HTR-8/SVneo (cell line): ENCODE results near the gene LPIN3.

ENCODE experiments used
- DNase-seq: peaks from one replicate; pipeline ENCODE4 v3.0.0; 2011; ENCODE audit warnings: low spot score, mixed read lengths; ENCODE audit not compliant: insufficient read length
- FAIRE-seq: peaks from 2 replicates; lab custom pipeline; 2011; peaks lifted over from hg19 to GRCh38; lab: Jason Lieb, UNC

The LPIN3 gene

DNA sequence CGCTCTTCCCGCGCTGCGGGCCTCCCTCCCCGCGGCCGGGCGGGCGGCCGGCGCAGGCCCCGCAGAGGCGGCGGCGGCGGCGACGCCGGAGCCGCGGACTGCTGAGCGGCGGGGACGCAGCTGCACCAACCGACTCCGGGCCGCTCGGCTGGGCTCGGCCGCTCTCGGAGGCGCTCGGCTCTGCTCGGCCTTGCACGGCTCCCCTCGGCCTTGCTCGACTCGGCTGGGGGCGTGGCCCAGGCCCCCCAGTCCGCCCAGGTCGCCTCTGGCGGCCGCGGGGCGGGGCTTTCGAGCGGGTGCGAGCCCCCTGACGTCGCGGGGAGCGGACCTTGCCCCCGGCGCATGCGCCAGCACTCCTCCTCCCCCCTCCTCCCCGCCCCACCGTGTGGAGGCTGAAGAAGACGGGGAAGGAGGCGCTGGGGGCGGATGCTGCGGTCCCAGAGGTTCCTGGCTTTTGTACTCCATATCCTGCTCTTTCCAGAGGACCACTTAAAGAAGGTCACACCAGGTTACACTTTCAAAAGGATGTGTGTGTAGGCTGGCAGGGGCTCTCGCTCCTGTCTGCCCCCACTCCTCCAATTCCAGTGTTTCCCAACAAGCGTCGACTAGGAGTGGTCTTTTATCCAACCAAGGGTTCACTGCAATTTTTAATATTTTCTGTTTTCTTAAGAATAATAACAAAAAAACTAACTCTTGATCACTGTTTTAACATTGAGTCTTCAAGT lies 22.9 kb upstream of the LPIN3 start, which contains the start of gene ZHX3:
ZHX3 (minus strand) TSS at position 186 of the 725 bp plus-strand sequence. CDS start 112,815 bp downstream, outside the sequence.
- peak; percentile 96 for FAIRE-seq
- DNase-seq, result peak; percentile 100

GRCh38 chr20:41318271-41318649 lies 22.4 kb upstream of the LPIN3 start:
- DNase-seq (no peak), FAIRE-seq (no peak)

- FAIRE-seq, result no peak
- no peak for DNase-seq
Measured at GRCh38 chr20:41320441-41320840, 20.2 kb upstream of the LPIN3 start.

DNA sequence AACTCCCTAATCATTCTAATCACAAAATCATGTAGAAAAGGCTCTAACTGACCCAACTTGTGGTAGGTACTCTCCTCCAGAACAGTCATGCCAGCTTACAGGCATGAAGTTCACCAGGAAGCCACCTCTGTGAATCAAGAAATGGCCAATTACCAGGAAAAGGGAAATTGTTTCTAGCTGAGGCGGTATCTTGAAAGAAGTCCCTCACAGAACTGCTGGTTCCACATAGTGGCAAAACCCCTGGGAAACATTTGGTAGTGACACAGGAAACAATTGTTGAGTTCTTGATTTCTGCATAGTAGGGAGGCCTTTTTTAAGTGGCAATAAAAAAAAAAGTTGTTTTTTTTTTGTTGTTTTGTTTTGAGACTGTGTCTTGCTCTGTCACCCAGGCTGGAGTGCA lies 19.6 kb upstream of the LPIN3 start:
- DNase-seq (no peak), FAIRE-seq (no peak)

DNA sequence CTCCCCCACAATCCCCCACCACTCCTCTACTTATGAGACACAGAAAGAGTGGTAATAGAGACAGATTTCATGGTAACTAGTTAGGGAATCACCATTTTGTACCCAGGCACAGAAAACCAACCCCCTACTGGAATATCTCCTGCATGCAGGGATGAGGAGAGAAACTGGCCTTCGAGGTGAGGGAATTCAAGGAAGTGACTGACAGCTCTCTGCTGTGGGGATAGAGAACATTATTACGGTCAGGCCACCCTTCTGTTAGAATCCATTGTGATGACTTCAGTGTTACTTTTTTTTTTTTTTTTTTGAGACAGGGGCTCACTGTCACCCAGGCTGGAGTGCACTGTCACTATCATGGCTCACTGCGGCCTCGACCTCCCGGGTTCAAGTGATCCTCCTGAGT lies 13.4 kb upstream of the LPIN3 start:
- no peak for DNase-seq
- FAIRE-seq, result no peak

DNA sequence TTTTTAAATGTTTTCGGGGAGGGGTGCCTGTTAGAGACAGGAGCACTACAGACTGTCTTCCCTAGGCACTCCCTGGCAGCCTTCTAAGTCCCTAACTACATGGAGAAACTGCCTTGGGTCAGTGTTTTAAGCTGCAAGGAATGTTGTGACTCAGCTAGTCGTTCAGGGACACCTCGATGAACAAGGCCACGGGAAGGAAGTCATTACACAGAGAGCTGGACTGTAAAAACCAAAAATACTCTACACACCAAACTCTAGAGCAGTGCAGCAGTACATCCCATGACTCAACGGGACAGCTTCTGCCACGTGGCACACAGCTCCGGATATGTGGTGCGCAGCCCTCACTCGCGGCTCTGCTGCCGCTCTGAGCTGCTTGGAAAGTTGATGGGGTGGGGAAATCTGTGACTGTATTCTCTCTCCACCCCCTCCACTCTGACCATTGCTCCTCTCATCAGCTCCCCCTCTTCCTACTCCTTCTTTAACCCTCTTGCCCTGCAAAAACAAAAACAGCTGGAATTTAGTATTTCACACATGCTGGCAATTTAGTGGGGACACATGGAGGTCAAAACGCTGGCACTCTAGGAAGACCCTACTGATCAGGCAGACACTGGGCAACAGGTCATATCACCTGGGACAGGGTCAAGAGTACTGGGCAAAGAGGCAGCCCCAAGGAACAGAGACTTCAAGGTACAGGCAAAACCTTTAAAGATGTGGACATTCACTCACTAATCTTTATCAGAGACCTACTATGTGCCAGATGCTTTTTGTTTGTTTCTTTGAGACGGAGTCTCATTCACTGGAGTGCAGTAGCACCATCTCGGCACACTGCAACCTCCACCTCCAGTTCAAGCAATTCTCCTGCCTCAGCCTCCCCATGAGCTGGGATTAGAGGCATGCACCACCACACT lies 10.9 kb upstream of the LPIN3 start:
- DNase-seq (peak; percentile 95), FAIRE-seq (peak; percentile 98)

DNA sequence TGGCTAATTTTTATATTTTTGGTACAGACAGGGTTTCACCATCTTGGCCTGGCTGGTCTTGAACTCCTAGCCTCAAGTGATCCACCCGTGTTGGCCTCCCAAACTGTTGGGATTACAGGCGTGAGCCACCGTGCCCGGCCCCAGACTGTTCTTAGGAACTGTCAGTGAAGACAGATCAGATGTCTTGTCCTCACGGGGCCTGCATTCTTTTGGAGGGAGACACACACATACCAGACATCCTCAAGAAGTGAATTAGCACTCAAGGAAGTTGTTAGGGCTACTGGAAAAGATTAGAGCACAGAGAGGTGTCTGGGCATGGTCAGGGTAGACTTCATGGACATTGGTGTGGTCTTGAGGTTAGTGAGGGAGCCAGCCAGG lies 10.3 kb upstream of the LPIN3 start:
- FAIRE-seq, result no peak
- no peak for DNase-seq

- DNase-seq (no peak), FAIRE-seq (no peak)
Measured at GRCh38 chr20:41330941-41331340, 9.7 kb upstream of the LPIN3 start.

GRCh38 chr20:41331731-41332130 lies 8.9 kb upstream of the LPIN3 start:
- FAIRE-seq, result no peak
- no peak for DNase-seq

GRCh38 chr20:41334036-41334435 lies 6.6 kb upstream of the LPIN3 start:
- peak; percentile 87 for FAIRE-seq
- no peak for DNase-seq

- DNase-seq (no peak), FAIRE-seq (no peak)
Measured at GRCh38 chr20:41334443-41335421, 5.9 kb upstream of the LPIN3 start.

DNA sequence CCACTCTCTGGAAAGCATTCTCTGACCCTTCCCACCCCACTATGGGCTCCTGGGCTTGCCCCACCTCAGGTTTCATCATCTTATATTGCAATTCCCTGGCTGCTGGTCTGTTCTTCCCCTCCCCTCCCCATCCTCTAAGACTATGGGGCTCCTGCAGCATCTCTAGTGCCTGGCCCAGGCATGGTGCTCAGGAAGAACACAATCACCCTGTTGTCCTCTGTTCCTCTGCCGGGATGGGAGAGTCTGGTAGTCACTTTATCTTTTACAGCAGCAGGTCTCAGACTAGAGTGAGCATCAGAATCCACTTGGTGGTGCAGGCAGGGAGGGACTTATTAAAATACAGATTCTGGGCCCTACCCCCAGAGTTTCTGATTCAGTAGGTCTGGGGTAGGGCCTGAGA lies 5.0 kb upstream of the LPIN3 start:
- no peak for DNase-seq
- no peak for FAIRE-seq

DNA sequence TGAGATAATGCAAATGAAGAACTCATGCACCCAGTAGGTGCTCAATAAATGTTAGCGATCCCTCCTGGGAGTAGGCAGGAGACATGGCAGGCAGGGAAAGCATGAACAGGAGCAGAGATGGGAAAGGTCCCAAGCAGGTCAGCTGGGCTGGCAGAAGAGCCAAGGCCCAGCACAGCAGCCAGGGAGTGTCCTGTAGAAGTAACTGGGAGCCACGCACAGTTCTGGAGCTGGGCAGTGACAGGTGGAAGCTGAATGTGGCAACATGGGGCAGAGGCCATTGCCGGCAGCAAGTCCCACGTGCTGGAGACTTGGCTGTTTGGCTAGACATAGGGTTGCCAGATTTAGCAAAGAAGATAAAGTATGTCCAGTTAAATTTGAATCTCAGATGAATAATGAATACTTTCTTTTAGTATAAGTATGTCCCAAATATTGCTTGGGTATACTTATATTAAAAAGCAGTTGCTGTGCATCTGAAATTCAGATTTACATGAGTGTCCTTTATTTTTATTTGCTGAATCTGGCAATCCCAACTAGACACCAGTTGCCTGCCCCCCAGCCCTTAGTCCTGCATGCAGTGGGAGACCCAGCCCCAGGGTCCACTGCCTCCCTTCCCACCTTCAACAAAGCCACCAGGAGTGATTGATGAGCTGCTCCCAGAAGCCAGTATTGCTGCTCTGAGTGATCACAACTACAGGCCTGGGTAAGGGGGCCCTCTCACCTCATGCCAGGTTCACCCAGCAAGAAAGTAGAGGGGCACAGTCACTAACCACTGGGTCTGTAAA lies 3.7 kb upstream of the LPIN3 start:
- FAIRE-seq, result no peak
- no peak for DNase-seq

- DNase-seq, result peak; percentile 92
- no peak for FAIRE-seq
Measured at GRCh38 chr20:41339957-41340326, 679 bp upstream of the LPIN3 start.

DNA sequence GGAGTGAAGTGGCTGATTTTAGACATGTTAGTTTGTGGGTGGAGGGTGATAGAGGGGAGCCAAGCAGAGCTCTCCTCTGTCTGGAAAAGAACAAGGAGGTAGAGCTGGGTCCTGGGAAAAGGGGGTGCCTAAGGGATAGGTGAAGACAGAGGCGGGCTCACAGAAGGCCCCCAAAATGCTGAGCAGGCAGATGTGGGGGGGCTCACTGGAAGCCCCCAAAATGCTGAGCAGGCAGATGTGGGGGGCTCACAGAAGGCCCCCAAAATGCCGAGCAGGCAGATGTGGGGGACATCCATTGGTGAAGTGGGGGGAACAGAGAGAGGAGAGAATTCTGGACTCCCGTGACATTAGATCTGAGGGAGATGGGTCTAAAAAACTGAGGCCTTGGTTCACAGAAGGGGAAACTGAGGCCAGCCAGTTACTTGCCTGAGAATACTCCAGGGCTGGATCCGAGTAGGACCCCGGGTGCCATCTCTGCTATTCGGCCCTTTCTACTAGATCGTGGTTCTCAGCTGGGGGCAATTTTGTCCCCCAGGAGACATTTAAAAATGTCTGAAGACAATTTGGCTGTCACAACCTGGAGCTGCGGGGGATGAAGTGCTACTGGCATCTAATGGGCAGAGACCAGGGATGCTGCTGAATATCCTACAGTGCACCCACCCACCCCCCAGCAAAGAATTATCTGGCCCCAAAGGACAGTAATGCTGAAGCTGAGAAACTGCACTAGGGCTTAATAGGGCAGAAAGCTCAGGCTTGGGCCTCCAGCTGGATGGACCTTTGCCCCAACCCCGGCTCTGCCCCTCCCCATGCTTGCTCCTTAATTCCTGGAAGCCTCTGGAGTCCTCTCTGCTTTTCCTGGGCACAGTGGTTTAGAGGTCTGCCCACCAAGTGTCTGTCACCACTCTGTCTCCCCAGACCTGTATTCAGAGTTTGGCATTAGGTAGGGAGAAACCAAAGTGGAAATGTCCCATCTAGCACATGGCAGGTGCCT lies 2.1 kb downstream of the LPIN3 start:
- DNase-seq, result no peak

GRCh38 chr20:41344477-41344876 lies 3.9 kb downstream of the LPIN3 start:
- FAIRE-seq, result no peak
- no peak for DNase-seq

More for the DNA sequence above, 2.1 kb downstream of the LPIN3 start:
- no peak for FAIRE-seq

DNA sequence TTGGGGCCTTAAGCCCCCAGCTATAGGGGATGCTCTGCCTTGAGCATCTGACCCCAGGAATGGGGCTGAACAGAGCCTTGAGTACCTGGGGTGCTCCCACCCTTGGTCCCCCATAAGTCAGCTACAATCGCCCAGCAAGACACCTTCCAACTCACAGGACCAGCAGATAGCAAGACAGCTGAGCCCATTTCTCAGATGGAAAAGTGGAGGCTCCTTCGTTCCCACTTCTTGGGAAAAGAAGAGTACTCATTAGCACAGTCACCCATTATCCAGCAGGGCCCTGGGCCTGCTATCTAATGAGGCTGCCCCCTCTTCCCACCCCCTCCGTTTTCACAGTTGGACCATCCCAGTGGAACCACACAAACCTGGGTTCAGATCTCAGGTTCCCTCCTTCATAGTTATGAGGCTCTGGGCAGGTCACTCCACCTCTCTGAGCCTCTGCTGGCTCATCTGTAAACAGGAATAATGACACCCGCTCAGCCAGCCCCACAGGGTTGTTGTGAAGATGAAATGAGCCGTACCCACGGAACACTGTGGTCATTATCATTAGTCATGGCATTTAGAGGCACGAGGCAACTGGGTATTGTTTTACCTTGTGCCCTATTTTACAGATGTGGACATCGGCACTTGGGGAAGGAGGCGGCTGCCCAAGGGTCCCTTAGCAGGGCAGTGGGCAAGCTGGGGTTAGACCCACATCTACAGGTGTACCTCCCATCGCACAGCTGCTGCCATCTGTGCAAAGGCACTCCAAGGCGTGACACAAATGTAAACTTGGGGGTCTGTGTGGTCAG lies 4.5 kb downstream of the LPIN3 start:
- DNase-seq, result no peak
- FAIRE-seq, result peak; percentile 76

DNA sequence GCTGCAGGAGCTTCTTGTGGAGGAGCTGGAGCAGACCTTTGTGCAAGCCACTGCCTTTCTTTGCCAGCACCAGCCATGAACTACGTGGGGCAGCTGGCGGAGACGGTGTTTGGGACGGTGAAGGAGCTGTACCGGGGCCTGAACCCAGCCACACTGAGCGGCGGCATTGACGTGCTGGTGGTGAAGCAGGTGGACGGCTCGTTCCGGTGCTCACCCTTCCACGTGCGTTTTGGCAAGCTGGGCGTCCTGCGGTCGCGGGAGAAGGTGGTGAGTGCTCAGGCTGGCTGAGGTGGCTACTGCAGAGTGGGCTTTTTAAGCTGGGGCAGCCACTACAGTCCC lies 5.1 kb downstream of the LPIN3 start:
- no peak for DNase-seq
- FAIRE-seq, result no peak
